Stimulated activated CD4-positive, alpha-beta T cell treated with anti-CD3 and anti-CD28 coated beads, Interleukin-1b, Interleukin-23, amount 100 ng/mL, for 48 hours (primary cell): ENCODE measurements around the gene OR4C12.
"Not testable (repeated sequence)": the region's sequence is repeated elsewhere in the genome, so short reads cannot be mapped to it uniquely, and the experiment has no call there.

ENCODE experiments used
- DNase-seq: peaks from one replicate; pipeline ENCODE4 v3.0.0-alpha.2; 2020

The OR4C12 gene

DNA sequence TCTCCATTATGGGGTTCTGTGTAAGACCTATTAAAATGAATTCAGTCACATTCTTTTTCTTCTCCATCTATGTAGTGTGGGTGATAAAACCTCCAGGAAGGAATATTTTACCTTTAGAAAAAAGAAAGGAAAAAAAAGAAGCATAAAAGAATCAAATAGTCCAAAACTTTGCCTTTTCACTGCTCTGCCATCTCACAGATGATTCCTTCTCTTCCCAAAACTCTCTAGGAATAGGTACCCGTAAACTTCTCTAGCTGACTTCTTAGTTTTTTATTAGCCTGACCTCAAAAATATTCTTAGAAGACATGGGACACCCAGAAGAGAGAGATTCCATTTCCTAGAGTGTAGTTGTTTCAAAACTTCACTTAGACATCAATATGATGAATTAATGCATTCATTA, at the start of gene OR4C12:
Gene OR4C12, minus strand, starts transcription at position 101 of the 400 bp plus-strand sequence. Its CDS starts 34 bp downstream, at position 67.
- not testable (repeated sequence) for DNase-seq

DNA sequence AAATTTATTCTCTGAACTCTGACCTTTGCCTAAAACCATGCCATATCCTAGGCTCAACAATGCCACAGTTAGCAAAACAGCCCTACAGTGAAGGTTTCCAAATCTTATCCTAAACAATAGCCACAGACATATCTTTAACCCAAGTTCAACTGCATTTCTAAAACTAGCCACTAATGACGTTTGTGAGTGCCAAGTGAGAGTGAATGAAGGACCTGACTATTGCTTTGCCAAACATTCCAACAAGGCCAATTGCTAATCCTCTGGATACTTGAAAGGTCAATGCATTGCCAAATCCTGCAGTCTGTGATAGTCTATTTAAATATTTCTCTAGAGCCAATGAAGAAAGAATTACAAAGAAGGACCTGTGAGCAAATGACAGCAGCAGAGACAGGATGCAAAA, 47.9 kb upstream of the OR4C12 start:
- DNase-seq, result no peak

DNA sequence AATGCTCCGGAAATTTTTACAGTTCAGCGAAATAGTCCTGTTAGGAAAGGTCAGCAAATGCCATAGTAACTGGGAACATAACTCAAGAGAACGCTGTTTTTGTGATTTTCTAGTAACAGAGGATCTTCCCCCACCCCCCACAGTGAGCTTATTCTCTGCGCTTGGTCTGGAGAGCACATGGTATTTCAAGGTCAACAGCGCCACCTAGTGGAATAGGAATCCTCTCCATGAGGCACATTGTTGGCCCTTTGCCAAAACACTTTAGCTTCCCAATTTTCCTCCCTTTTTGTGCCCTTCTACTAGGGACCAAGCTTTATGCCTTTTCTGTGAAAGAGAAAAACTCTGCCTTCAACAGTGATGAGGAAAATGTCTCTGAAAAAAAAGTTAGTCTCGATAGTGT, 13.2 kb upstream of the OR4C12 start:
- DNase-seq, result peak; percentile 19

DNA sequence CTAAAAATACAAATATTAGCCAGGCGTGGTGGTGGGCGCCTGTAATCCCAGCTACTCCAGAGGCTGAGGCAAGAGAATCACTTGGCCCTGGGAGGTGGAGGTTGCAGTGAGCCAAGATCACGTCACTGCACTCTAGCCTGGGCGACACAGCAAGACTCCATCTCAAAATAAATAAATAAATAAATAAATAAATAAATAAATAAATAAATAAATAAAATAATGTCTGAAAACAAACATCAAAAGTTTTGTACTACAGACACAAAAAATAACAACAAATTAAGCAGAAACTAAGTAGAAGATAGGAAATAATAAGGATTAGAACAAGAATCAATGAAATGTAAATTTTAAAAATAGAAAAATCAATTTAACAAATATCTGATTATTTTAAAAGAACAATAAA, 8.9 kb downstream of the OR4C12 start:
- DNase-seq, result not testable (repeated sequence)

DNA sequence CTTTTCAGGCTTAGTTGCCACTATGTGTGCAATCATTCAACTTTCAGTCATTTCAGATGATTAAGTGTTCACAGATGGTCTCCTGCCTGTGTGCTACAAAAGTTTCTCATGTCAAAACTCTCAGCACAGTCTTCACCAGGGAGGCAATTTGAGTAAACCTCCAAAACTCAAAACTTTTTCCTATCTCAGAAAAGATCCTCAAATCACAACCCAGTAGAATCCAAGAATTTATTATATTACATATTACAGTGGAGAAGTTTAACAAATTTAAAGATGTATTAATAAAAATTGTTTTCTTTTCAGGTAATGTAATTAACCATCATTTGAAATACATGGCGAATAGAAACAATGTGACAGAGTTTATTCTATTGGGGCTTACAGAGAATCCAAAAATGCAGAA, 30.2 kb downstream of the OR4C12 start, which contains the start of gene OR4C13:
Gene OR4C13, plus strand, starts transcription at position 301 of the 400 bp plus-strand sequence. Its CDS starts 32 bp downstream, at position 333.
- DNase-seq, result no peak

DNA sequence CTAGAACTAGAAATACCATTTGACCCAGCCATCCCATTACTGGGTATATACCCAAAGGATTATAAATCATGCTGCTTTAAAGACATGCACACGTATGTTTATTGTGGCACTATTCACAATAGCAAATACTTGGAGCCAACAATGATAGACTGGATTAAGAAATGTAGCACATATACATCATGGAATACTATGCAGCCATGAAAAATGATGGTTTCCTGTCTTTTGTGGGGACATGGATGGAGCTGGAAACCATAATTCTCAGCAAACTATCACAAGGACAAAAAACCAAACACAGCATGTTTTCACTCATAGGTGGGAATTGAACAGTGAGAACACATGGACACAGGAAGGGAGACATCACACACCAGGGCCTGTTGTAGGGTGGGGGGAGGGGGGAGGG, 33.6 kb downstream of the OR4C12 start:
- DNase-seq, result not testable (repeated sequence)
